Thymus (tissue), 11 donors: Measurements from ENCODE around the gene EXD2. TPM values are rescaled to one million over a fixed set of nuclear protein-coding genes. Genes with fewer than 3 reads are reported as not detected.

Source experiments
- DNase-seq, 9 donors: peaks; one replicate each; pipeline ENCODE4 v3.0.0-alpha.2; 2013; ENCODE audit warnings: low spot score in 9 of 9, low read depth in 6 of 9, missing footprints in 1 of 9
- H3K27ac ChIP-seq, 2 donors: one replicate each; pipeline ENCODE4 v1.5.1; 2013; ENCODE audit warnings: control low read depth in 1 of 2, low read depth in 1 of 2, low read length in 1 of 2, mild to moderate bottlenecking in 1 of 2, moderate library complexity in 1 of 2
- H3K27me3 ChIP-seq, 2 donors: one replicate each; pipeline ENCODE4 v1.5.1; 2013; ENCODE audit warnings: low read length in 1 of 2; ENCODE audit not compliant: control insufficient read depth in 2 of 2, insufficient read depth in 1 of 2
- H3K36me3 ChIP-seq, 2 donors: one replicate each; pipeline ENCODE4 v1.5.1; 2013; ENCODE audit warnings: low read length in 1 of 2, mild to moderate bottlenecking in 1 of 2, moderate library complexity in 1 of 2; ENCODE audit not compliant: control insufficient read depth in 2 of 2, insufficient read depth in 2 of 2
- H3K4me1 ChIP-seq, 2 donors: one replicate each; pipeline ENCODE4 v1.5.1; 2013; ENCODE audit warnings: low read length in 2 of 2; ENCODE audit not compliant: control insufficient read depth in 2 of 2, insufficient read depth in 2 of 2
- H3K4me3 ChIP-seq, 2 donors: one replicate each; pipeline ENCODE4 v1.5.1; 2013; ENCODE audit warnings: low read length in 2 of 2, control low read depth in 1 of 2, mild to moderate bottlenecking in 1 of 2
- H3K9me3 ChIP-seq, 2 donors: one replicate each; pipeline ENCODE4 v1.5.1; 2013; ENCODE audit warnings: low read length in 1 of 2, mild to moderate bottlenecking in 1 of 2; ENCODE audit not compliant: control insufficient read depth in 2 of 2, insufficient read depth in 1 of 2
- WGBS: extraction: QIAGEN DNeasy Blood & Tissue Kit; methylation state at CpG from one replicate; pipeline ENCODE4 v1.1.7; 2013; 5-methylcytosine and 5-hydroxymethylcytosine counted together
- polyA plus RNA-seq: library from polyadenylated mRNA; stranded (reverse); fragments of 200-250 nt; gene quantifications from one replicate; pipeline ENCODE4 v1.2.3, GENCODE V29; 2013
- total RNA-seq: library from RNA; stranded (reverse); fragments of 120-200 nt; gene quantifications from one replicate; pipeline ENCODE4 v1.2.4, GENCODE V29; 2013
- donor health status: healthy.

Gene EXD2
- total and polyA plus RNA-seq, 2 donors = 9.5 to 13.0 TPM

GRCh38 chr14:69259168-69259526 lies 67.8 kb downstream of the EXD2 start:
- Histone ChIP-seq H3K4me3 (no peak overlapping the region), H3K36me3 (no peaks in the 10 kb centered on the region), H3K27me3 (peaks cover 59 to 95% of the 10 kb centered on the region in 2 donors), H3K4me1 (peaks cover 4 to 5% of the 10 kb centered on the region in 2 donors), H3K27ac (no peak overlapping the region), H3K9me3 (no peaks in the 10 kb centered on the region)
- WGBS = 25% methylated on average over 14 of the region's 14 CpGs
- DNase-seq = no peak

- Histone ChIP-seq H3K9me3 (no peaks in the 10 kb centered on the region), H3K4me3 (peak within 1 kb of the TSS in 1 of 2 donors; percentile 40), H3K4me1 (peaks cover 4 to 5% of the 10 kb centered on the region in 2 donors), H3K27ac (no peak within 1 kb of the TSS), H3K36me3 (no peaks in the 10 kb centered on the region), H3K27me3 (peaks cover 59 to 94% of the 10 kb centered on the region in 2 donors)
- 2% methylated on average over 74 of the region's 74 CpGs for WGBS
- DNase-seq = no peak
Measured at GRCh38 chr14:69259527-69260189, 68.4 kb downstream of the EXD2 start, which contains the start of gene GALNT16. Gene GALNT16 (plus strand): TSS chr14:69260158. CDS start chr14:69260291, 133 bp downstream.

GRCh38 chr14:69260190-69260860 lies 69.0 kb downstream of the EXD2 start:
- Histone ChIP-seq H3K4me3 (peak overlapping the region in 1 of 2 donors; percentile 40), H3K27ac (no peak overlapping the region), H3K9me3 (no peaks in the 10 kb centered on the region), H3K27me3 (peaks cover 59 to 94% of the 10 kb centered on the region in 2 donors), H3K36me3 (no peaks in the 10 kb centered on the region), H3K4me1 (peaks cover 4 to 5% of the 10 kb centered on the region in 2 donors)
- peak in 1 of 9 donors; percentile 5 for DNase-seq
- WGBS = under 1% methylated on average over 78 of the region's 78 CpGs

GRCh38 chr14:69260861-69261564 lies 69.7 kb downstream of the EXD2 start:
- Histone ChIP-seq H3K4me1 (peaks cover 4 to 5% of the 10 kb centered on the region in 2 donors), H3K9me3 (no peaks in the 10 kb centered on the region), H3K4me3 (peak overlapping the region in 1 of 2 donors; percentile 40), H3K27me3 (peaks cover 59 to 94% of the 10 kb centered on the region in 2 donors), H3K36me3 (no peaks in the 10 kb centered on the region), H3K27ac (no peak overlapping the region)
- WGBS = 2% methylated on average over 64 of the region's 64 CpGs
- DNase-seq = peak in 3 of 9 donors; percentile 17 to 26 (median 22)

- no peaks in the 10 kb centered on the region for H3K9me3 ChIP-seq
- peaks cover 4 to 5% of the 10 kb centered on the region in 2 donors for H3K4me1 ChIP-seq
- 52% methylated on average over 5 of the region's 5 CpGs for WGBS
- DNase-seq = no peak
- H3K27me3 ChIP-seq = peaks cover 56 to 92% of the 10 kb centered on the region in 2 donors
- no peak overlapping the region for H3K4me3 ChIP-seq
- no peaks in the 10 kb centered on the region for H3K36me3 ChIP-seq
- H3K27ac ChIP-seq = no peak overlapping the region
Measured at GRCh38 chr14:69261761-69262331, 70.5 kb downstream of the EXD2 start.

- no peak overlapping the region for H3K27ac ChIP-seq
- WGBS = 75% methylated on average over 3 of the region's 3 CpGs
- H3K4me3 ChIP-seq = no peak overlapping the region
- DNase-seq = no peak
- H3K27me3 ChIP-seq = peaks cover 50 to 93% of the 10 kb centered on the region in 2 donors
- peaks cover 4 to 5% of the 10 kb centered on the region in 2 donors for H3K4me1 ChIP-seq
- no peaks in the 10 kb centered on the region for H3K36me3 ChIP-seq
- H3K9me3 ChIP-seq = no peaks in the 10 kb centered on the region
Measured at GRCh38 chr14:69262516-69262915, 71.2 kb downstream of the EXD2 start.

- no peaks in the 10 kb centered on the region for H3K36me3 ChIP-seq
- peaks cover 4 to 5% of the 10 kb centered on the region in 2 donors for H3K4me1 ChIP-seq
- DNase-seq = no peak
- H3K4me3 ChIP-seq = no peak overlapping the region
- H3K27me3 ChIP-seq = peaks cover 44 to 85% of the 10 kb centered on the region in 2 donors
- H3K9me3 ChIP-seq = no peaks in the 10 kb centered on the region
- 87% methylated on average over 6 of the region's 6 CpGs for WGBS
- no peak overlapping the region for H3K27ac ChIP-seq
Measured at GRCh38 chr14:69263364-69263763, 72.1 kb downstream of the EXD2 start.

- H3K27ac ChIP-seq = no peak overlapping the region
- DNase-seq = no peak
- H3K4me3 ChIP-seq = no peak overlapping the region
- no peaks in the 10 kb centered on the region for H3K9me3 ChIP-seq
- peaks cover 40 to 81% of the 10 kb centered on the region in 2 donors for H3K27me3 ChIP-seq
- peaks cover 4 to 5% of the 10 kb centered on the region in 2 donors for H3K4me1 ChIP-seq
- 92% methylated on average over 8 of the region's 8 CpGs for WGBS
- H3K36me3 ChIP-seq = no peaks in the 10 kb centered on the region
Measured at GRCh38 chr14:69263771-69264170, 72.5 kb downstream of the EXD2 start.
